Esophagus muscularis mucosa (tissue), 4 donors: Measurements from ENCODE around the gene ADAMTS19. TPM values are rescaled to one million over a fixed set of nuclear protein-coding genes. Genes with fewer than 3 reads are reported as not detected.

Experiments
- DNase-seq: peaks from one replicate; pipeline ENCODE4 v3.0.0-alpha.2; 2017; ENCODE audit errors: extremely low spot score
- H3K27ac ChIP-seq, 4 donors: fragments of 200-600 bp; sonication (generic); replicated peaks in 1 of 4; 1 replicate in 3 of 4; 2 replicates in 1 of 4; pipeline ENCODE4 v1.5.1; 2016 to 2019; ENCODE audit warnings: mild to moderate bottlenecking in 1 of 4
- H3K27me3 ChIP-seq, 4 donors: fragments of 200-600 bp; sonication (generic); one replicate each; pipeline versions ENCODE4 v1.5.1 to v1.6.0; 2016 to 2019
- H3K36me3 ChIP-seq, 4 donors: fragments of 200-600 bp; sonication (generic); one replicate each; pipeline ENCODE4 v1.5.1; 2016 to 2019
- H3K4me1 ChIP-seq, 4 donors: fragments of 200-600 bp; sonication (generic); one replicate each; pipeline ENCODE4 v1.5.1; 2016 to 2019
- H3K4me3 ChIP-seq, 4 donors: fragments of 200-600 bp; sonication (generic); 1 replicate in 2 of 4; 2 replicates in 2 of 4; pipeline ENCODE4 v1.5.1; 2016 to 2019; ENCODE audit warnings: mild to moderate bottlenecking in 4 of 4, moderate library complexity in 1 of 4
- H3K9me3 ChIP-seq, 4 donors: fragments of 200-600 bp; sonication (generic); 1 replicate in 3 of 4; 2 replicates in 1 of 4; pipeline ENCODE4 v1.5.1; 2016 to 2019
- EP300 ChIP-seq: sonication (generic); formaldehyde crosslinking; IDR thresholded peaks from one replicate; pipeline ENCODE4 v1.6.1; 2017; ENCODE audit warnings: antibody characterized with exemption
- POLR2A ChIP-seq: fragments of 450-650 bp; IDR thresholded peaks from one replicate; pipeline ENCODE4 v1.6.1; 2017; ENCODE audit warnings: antibody characterized with exemption, moderate library complexity, mild to moderate bottlenecking, low read depth
- POLR2AphosphoS5 ChIP-seq, 2 donors: sonication (generic); formaldehyde crosslinking; IDR thresholded peaks; one replicate each; pipeline ENCODE4 v1.6.1; 2017; ENCODE audit warnings: antibody characterized with exemption in 2 of 2
- WGBS: methylation state at CpG from one replicate; pipeline ENCODE4 v1.1.5; 2018; 5-methylcytosine and 5-hydroxymethylcytosine counted together
- intact Hi-C: fragments of 100-400 bp; cut with DNase I; formaldehyde crosslinking; loops from one replicate; pipeline ENCODE4 v1.15.1; 2023
- total RNA-seq, 4 donors: library from RNA; depleted of rRNA; stranded (reverse); fragments of >200 nt; gene quantifications; one replicate each; pipeline versions ENCODE4 v1.1.0 to v1.2.1, GENCODE V29; 2016
- TF ChIP-seq, protein P1 (sequence below), 3 experiments: fragments of 200-600 bp in 2 of 3; fragments of 450-650 bp in 1 of 3; sonication (generic) in 2 of 3; IDR thresholded peaks; one replicate each; pipeline ENCODE4 v1.5.1; 2017 to 2019; ENCODE audit warnings: antibody characterized with exemption in 3 of 3, mild to moderate bottlenecking in 2 of 3, moderate library complexity in 1 of 3

The ADAMTS19 gene
- total RNA-seq, 4 donors from 2014 or later, result 8.5 to 23.4 (median 10.9) TPM

DNA sequence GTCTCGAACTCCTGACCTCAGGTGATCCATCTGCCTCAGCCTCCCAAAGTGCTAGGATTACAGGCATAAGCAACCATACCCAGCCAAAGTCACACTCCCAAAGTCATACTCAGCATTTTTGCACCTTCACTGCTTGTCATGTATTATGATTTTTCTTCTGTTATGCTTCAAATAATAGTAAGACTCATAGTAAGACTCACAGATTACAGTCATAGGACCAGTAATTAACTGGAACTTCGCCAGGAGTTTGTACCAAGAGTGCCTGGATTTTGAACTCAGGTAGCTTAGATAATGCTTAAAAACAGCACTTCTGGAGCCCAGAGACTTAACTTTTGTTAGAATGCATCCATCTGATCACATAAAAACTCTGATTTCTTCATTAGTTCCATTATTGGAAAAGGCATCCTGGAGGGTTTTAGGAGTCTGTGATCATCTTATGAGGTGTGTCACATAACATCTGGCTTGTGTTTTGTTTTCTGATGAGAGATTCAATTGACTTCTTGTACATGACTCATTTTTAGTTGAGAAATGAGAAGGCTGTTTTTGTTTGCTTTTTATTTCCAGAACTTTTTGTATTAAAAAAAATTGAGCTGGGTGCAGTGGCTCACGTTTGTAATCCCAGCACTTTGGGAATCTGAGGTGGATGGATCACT lies 131.5 kb downstream of the ADAMTS19 start:
- Histone ChIP-seq H3K4me1 (no peaks in the 10 kb centered on the region), H3K36me3 (no peaks in the 10 kb centered on the region), H3K4me3 (no peak overlapping the region), H3K27me3 (no peaks in the 10 kb centered on the region), H3K9me3 (no peaks in the 10 kb centered on the region), H3K27ac (no peak overlapping the region)
- DNase-seq, result no peak
- TF ChIP-seq, protein P1, sequence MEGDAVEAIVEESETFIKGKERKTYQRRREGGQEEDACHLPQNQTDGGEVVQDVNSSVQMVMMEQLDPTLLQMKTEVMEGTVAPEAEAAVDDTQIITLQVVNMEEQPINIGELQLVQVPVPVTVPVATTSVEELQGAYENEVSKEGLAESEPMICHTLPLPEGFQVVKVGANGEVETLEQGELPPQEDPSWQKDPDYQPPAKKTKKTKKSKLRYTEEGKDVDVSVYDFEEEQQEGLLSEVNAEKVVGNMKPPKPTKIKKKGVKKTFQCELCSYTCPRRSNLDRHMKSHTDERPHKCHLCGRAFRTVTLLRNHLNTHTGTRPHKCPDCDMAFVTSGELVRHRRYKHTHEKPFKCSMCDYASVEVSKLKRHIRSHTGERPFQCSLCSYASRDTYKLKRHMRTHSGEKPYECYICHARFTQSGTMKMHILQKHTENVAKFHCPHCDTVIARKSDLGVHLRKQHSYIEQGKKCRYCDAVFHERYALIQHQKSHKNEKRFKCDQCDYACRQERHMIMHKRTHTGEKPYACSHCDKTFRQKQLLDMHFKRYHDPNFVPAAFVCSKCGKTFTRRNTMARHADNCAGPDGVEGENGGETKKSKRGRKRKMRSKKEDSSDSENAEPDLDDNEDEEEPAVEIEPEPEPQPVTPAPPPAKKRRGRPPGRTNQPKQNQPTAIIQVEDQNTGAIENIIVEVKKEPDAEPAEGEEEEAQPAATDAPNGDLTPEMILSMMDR (IDR thresholded peaks at IDR 0.05), result no peak
- TF ChIP-seq POLR2A, result no peak
- intact Hi-C loops, result no loop called here
- WGBS, result 79% methylated on average over 3 of the region's 3 CpGs

DNA sequence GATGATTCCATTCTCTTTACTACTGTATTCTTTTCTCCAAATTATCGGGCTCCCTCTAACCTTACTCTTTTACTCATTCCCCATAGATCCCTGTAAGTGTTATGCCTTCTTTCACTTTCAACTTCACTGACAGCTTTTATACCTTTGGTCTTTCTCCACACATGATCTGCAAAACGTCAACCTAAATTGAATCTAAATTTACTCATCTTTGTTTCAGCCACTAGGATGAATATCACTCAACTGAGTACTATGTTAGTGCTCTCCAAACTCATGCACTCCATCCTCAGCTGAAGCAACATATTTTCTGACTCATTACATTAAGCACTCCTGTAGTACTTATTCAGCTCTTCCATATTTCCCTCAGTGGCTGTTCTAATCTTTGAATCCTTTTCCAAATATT lies 133.4 kb downstream of the ADAMTS19 start:
- H3K4me1 ChIP-seq, result peaks cover 0 to 6% (median 2%) of the 10 kb centered on the region in 4 donors
- no peak for TF ChIP-seq EP300
- TF ChIP-seq, protein P1 (IDR thresholded peaks at IDR 0.05), result no peak
- TF ChIP-seq POLR2AphosphoS5 (IDR thresholded peaks at IDR 0.05), result no peak
- TF ChIP-seq POLR2A, result no peak
- no peak overlapping the region for H3K4me3 ChIP-seq
- WGBS, result 50% methylated on average over 2 of the region's 2 CpGs
- no peaks in the 10 kb centered on the region for H3K9me3 ChIP-seq
- no peak for DNase-seq
- no peaks in the 10 kb centered on the region for H3K27me3 ChIP-seq
- H3K36me3 ChIP-seq, result no peaks in the 10 kb centered on the region
- intact Hi-C loops, result no loop called here
- no peak overlapping the region for H3K27ac ChIP-seq

DNA sequence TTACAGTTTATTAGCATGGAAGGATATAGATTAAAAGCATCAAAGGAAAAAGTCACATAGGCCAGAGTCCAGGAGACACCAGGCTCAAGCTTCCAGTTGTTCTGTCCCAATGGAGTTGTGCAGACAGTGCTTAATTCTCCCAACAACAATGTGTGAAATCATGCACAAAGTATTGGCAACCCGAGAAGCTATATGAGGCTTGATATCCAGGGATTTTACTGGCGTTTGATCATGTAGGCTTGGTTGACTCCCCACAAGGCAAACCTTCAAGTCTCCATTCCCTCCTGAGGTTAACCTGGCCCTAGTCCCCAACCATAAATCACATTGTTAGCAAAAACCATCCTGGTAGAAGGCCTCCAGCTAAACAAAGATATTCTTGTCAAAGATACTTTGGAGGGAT lies 141.5 kb downstream of the ADAMTS19 start:
- no peak for DNase-seq

DNA sequence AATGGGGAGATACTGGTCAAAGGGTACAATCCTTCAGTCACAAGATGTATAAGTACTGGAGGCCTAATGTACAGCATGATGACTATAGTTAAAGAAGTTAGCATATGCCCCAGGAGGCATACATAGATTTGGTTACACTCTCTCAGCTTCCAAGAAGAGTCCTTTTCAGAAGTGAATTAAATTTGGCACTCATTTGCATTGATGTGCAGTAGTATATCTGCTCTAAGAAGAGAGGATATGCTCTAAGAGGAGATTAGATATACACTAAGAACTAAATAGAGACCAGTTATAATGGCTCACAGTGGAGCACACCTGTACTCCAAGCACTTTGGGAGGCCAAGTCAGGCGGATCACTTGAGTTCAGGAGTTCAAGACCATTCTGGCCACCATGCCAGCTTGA lies 148.3 kb downstream of the ADAMTS19 start:
- TF ChIP-seq POLR2A (no peak), EP300 (no peak), POLR2AphosphoS5 (IDR thresholded peaks at IDR 0.05) (no peak)
- TF ChIP-seq, protein P1 (IDR thresholded peaks at IDR 0.05), result no peak
- no peaks in the 10 kb centered on the region for H3K36me3 ChIP-seq
- no peaks in the 10 kb centered on the region for H3K27me3 ChIP-seq
- intact Hi-C loops, result no loop called here
- H3K9me3 ChIP-seq, result no peaks in the 10 kb centered on the region
- peaks cover 0 to 9% (median 4%) of the 10 kb centered on the region in 4 donors for H3K4me1 ChIP-seq
- 91% methylated on average over 1 of the region's 1 CpG for WGBS
- no peak overlapping the region for H3K27ac ChIP-seq
- DNase-seq, result no peak
- H3K4me3 ChIP-seq, result no peak overlapping the region

More for the DNA sequence above, 141.5 kb downstream of the ADAMTS19 start:
- 75% methylated on average over 2 of the region's 2 CpGs for WGBS
- Histone ChIP-seq H3K4me1 (peaks cover 0 to 8% (median 2%) of the 10 kb centered on the region in 4 donors), H3K9me3 (no peaks in the 10 kb centered on the region), H3K4me3 (no peak overlapping the region), H3K27ac (no peak overlapping the region), H3K27me3 (no peaks in the 10 kb centered on the region), H3K36me3 (peaks cover 0 to 3% (median 0%) of the 10 kb centered on the region in 4 donors)
- intact Hi-C loops, result no loop called here
- TF ChIP-seq, protein P1 (IDR thresholded peaks at IDR 0.05), result no peak
- TF ChIP-seq POLR2A (no peak), POLR2AphosphoS5 (IDR thresholded peaks at IDR 0.05) (no peak), EP300 (no peak)

DNA sequence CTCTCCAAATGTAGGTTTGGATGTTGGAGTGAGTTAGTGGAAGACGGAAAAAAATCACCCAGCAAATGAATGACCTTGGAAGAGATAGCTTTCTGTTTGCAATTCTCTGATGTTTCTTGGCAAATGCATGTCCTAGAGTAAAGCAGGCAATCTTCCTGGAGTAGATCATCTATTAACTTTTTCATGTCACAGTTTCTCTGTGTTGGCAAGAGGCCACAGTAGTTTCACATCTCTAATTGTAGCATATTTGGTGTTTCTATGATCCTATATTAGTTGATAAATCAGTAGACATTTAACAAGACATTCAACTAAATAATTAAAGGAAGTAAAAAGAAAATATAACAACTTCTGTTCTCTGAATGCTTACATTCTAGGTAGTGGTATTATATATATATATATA lies 149.6 kb downstream of the ADAMTS19 start:
- no peak for TF ChIP-seq EP300
- no peak for TF ChIP-seq POLR2A
- TF ChIP-seq POLR2AphosphoS5 (IDR thresholded peaks at IDR 0.05), result no peak
- Histone ChIP-seq H3K4me1 (peaks cover 0 to 9% (median 4%) of the 10 kb centered on the region in 4 donors), H3K27ac (peak overlapping the region in 1 of 4 donors; percentile 6), H3K27me3 (no peaks in the 10 kb centered on the region), H3K36me3 (no peaks in the 10 kb centered on the region), H3K4me3 (no peak overlapping the region), H3K9me3 (no peaks in the 10 kb centered on the region)
- WGBS, result 48% methylated on average over 1 of the region's 1 CpG
- DNase-seq, result no peak
- intact Hi-C loops, result no loop called here
